Heart left ventricle (tissue), 16 donors: Measurements from ENCODE around the gene PEPD. TPM values are rescaled to one million over a fixed set of nuclear protein-coding genes. Genes with fewer than 3 reads are reported as not detected.
A peak's percentile ranks its signal among the peaks of the same experiment; 100 is the strongest.

Source experiments
- ATAC-seq, 4 donors: fragments of 200-7000 bp; cut with Tn5 transposase; one replicate each; pipeline ENCODE4 v1.9.1; 2020 to 2022; ENCODE audit warnings: moderate library complexity in 4 of 4, mild to moderate bottlenecking in 3 of 4, moderate number of reproducible peaks in 1 of 4
- DNase-seq, 5 donors: peaks; one replicate each; pipeline ENCODE4 v3.0.0-alpha.2; 2020
- H3K27ac ChIP-seq, 12 donors: fragments of 200-600 bp; sonication (generic) in 4 of 12; one replicate each; pipeline versions ENCODE4 v1.5.0 to v1.8.0; 2016 to 2022; ENCODE audit warnings: mild to moderate bottlenecking in 2 of 12
- H3K27me3 ChIP-seq, 9 donors: fragments of 200-600 bp; sonication (generic) in 2 of 9; one replicate each; pipeline versions ENCODE4 v1.5.1 to v1.8.0; 2016 to 2022; ENCODE audit warnings: mild to moderate bottlenecking in 3 of 9
- H3K36me3 ChIP-seq, 9 donors: fragments of 200-600 bp; sonication (generic) in 2 of 9; one replicate each; pipeline versions ENCODE4 v1.5.0 to v1.8.0; 2018 to 2022; ENCODE audit warnings: mild to moderate bottlenecking in 2 of 9
- H3K4me1 ChIP-seq, 12 donors: fragments of 200-600 bp; sonication (generic) in 4 of 12; one replicate each; pipeline versions ENCODE4 v1.5.0 to v1.8.0; 2016 to 2022; ENCODE audit warnings: mild to moderate bottlenecking in 3 of 12
- H3K4me3 ChIP-seq, 12 donors: fragments of 200-600 bp; sonication (generic) in 4 of 12; one replicate each; pipeline versions ENCODE4 v1.5.0 to v1.8.0; 2017 to 2022; ENCODE audit warnings: mild to moderate bottlenecking in 9 of 12, moderate library complexity in 4 of 12
- H3K9me3 ChIP-seq, 12 donors: fragments of 200-600 bp; sonication (generic) in 4 of 12; one replicate each; pipeline versions ENCODE4 v1.5.0 to v1.8.0; 2016 to 2022; ENCODE audit warnings: mild to moderate bottlenecking in 1 of 12
- CTCF ChIP-seq, 12 donors: fragments of 200-600 bp; sonication (generic) in 4 of 12; IDR thresholded peaks; one replicate each; pipeline versions ENCODE4 v1.5.0 to v1.8.0; 2018 to 2022; ENCODE audit warnings: antibody characterized with exemption in 12 of 12, mild to moderate bottlenecking in 5 of 12
- POLR2A ChIP-seq, 2 donors: fragments of 450-650 bp; IDR thresholded peaks; one replicate each; pipeline ENCODE4 v1.6.1; 2017; ENCODE audit warnings: antibody characterized with exemption in 2 of 2, mild to moderate bottlenecking in 2 of 2, moderate library complexity in 2 of 2
- WGBS, 4 donors: extraction: QIAGEN DNeasy Blood & Tissue Kit in 2 of 4; methylation state at CpG; one replicate each; pipeline versions ENCODE4 v1.1.5 to v1.1.7; 2013 to 2018; 5-methylcytosine and 5-hydroxymethylcytosine counted together
- intact Hi-C, 10 donors: fragments of 100-400 bp; cut with DNase I; formaldehyde crosslinking; loops; one replicate each; pipeline versions ENCODE4 v1.11.1 to v1.14.2; 2022
- polyA plus RNA-seq, 2 donors: library from polyadenylated mRNA; stranded (reverse); fragments of 200-250 nt; gene quantifications; one replicate each; pipeline ENCODE4 v1.2.3, GENCODE V29; 2013
- total RNA-seq, 9 donors: library from RNA; depleted of rRNA in 2 of 9; stranded (reverse); fragments of >200 nt in 2 of 9; fragmentation: NEBNext Ultra II Directional in 3 of 9; extraction: Animal tissue kit (Norgen Biotek cat#: 25700) in 3 of 9; gene quantifications; one replicate each; pipeline versions ENCODE4 v1.1.0 to v1.2.4, GENCODE V29; 2016 to 2023
- donor health status: ischemic (EF 13 %, LVEDD 7.1; RV severe dilation, severe dysfunction).
- donor health status: healthy with polysubstance abuse.
- donor health status: DM: no; HTN: yes; CAD: no.
- donor health status: DM: no; HTN: no; CAD: no.
- donor health status: ischemic (EF 25% LVEDD 6.9; RV normal size, moderate dysfunction).
- donor health status: ischemic (EF 25% LVEDD 5.7; RV mildly dilated, moderate dysfunction).
- donor health status: healthy.
- donor health status: DM: yes; HTN: yes; CAD: no.
- donor health status: ischemic (EF 35%, LVEDD 5.7; RV mildly dilated, moderate dysfunction).
- donor health status: nonischemic (EF 11% LVEDD 7.7; RV severe dilation, severe dysfunction).
- donor health status: DM: yes; HTN: yes; CAD: no.
- donor health status: PGD.
- donor health status: ischemic (EF 29% LVEDD 5.4; RV normal size, mild dysfunction).
- donor health status: nonischemic (EF 23%, LVEDD 6.1; RV moderate dilation, normal function).

The PEPD gene
- total and polyA plus RNA-seq, 11 donors = 19.4 to 45.7 (median 29.9) TPM

- 93 to 96% (median 96%) methylated on average over 8 to 13 of the region's 13 CpGs for WGBS, 4 donors
- ATAC-seq (no peak), DNase-seq (peak in 2 of 5 donors; percentile 12 to 55)
- peaks cover 0 to 22% (median 0%) of the 10 kb centered on the region in 9 donors for H3K36me3 ChIP-seq
- TF ChIP-seq POLR2A (IDR thresholded peaks at IDR 0.05) = no peak
- no peak for TF ChIP-seq CTCF (IDR thresholded peaks at IDR 0.05)
- H3K4me3 ChIP-seq = no peak overlapping the region
- H3K27me3 ChIP-seq = no peaks in the 10 kb centered on the region
- H3K27ac ChIP-seq = no peak overlapping the region
- no peaks in the 10 kb centered on the region for H3K9me3 ChIP-seq
- H3K4me1 ChIP-seq = peaks cover 0 to 9% (median 0%) of the 10 kb centered on the region in 12 donors
- intact Hi-C loops = no loop called here
These were observed 108.2 kb downstream of the PEPD start for GRCh38 chr19:33413426-33413725.

DNA sequence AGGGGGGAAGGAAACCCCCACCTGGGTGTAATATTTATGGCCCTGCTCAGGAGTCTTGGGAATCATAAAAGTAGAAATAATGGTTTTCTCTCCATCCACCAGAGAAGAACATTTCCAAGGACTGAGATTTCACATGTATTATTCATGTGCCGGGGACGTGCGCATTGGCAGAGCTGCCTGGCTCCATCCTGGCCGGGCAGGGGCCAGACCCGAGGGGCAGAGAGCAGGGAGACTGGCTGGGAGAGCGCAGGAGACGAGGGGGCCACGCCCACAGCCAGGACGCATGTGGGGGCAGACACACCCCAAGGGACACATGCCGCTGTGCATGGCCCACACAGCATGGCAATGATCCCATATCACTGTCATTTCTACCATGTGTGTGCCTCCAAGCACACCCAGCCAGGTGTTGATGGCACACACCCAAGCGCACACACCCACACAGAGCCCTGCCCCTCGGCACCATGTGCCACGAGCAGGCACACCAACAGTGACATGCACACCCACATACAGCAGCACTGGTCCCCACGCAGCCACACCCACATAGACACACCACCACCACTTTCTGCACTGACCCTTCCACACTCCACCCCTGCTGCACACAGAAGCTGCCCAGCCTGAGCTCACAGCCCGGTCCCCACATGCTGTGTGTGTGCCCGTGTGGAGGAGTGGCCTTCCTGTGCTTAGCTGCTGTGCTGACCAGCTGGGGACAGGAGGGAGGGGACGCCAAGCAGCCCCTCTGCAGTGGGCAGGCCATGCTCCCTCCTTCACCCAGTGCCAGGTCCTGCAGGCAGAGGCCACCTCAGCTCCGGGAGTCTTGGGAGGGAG, 108.8 kb downstream of the PEPD start:
- no peaks in the 10 kb centered on the region for H3K27me3 ChIP-seq
- no peak overlapping the region for H3K27ac ChIP-seq
- peak in 2 of 5 donors; percentile 4 to 63 for DNase-seq
- TF ChIP-seq CTCF (IDR thresholded peaks at IDR 0.05) (no peak), POLR2A (IDR thresholded peaks at IDR 0.05) (no peak)
- H3K9me3 ChIP-seq = no peaks in the 10 kb centered on the region
- H3K36me3 ChIP-seq = peaks cover 0 to 22% (median 0%) of the 10 kb centered on the region in 9 donors
- no peak overlapping the region for H3K4me3 ChIP-seq
- intact Hi-C loops = no loop called here
- WGBS, 4 donors = 89 to 92% (median 90%) methylated on average over 16 to 18 of the region's 18 CpGs
- peak in 1 of 4 donors; percentile 6 for ATAC-seq
- H3K4me1 ChIP-seq = peaks cover 0 to 9% (median 0%) of the 10 kb centered on the region in 12 donors

- DNase-seq = peak in 2 of 5 donors; percentile 15 to 46
- Histone ChIP-seq H3K9me3 (no peaks in the 10 kb centered on the region), H3K36me3 (peaks cover 0 to 22% (median 0%) of the 10 kb centered on the region in 9 donors), H3K4me3 (no peak overlapping the region), H3K27me3 (no peaks in the 10 kb centered on the region), H3K27ac (no peak overlapping the region), H3K4me1 (peaks cover 0 to 5% (median 0%) of the 10 kb centered on the region in 12 donors)
- WGBS, 4 donors = 89 to 94% (median 92%) methylated on average over 18 to 20 of the region's 20 CpGs
- TF ChIP-seq POLR2A (IDR thresholded peaks at IDR 0.05) (no peak), CTCF (IDR thresholded peaks at IDR 0.05) (no peak)
- ATAC-seq = no peak
- intact Hi-C loops = no loop called here
These were observed 109.9 kb downstream of the PEPD start for GRCh38 chr19:33411621-33412180.

- DNase-seq (peak in 1 of 5 donors; percentile 5), ATAC-seq (no peak)
- TF ChIP-seq POLR2A (IDR thresholded peaks at IDR 0.05) (no peak), CTCF (IDR thresholded peaks at IDR 0.05) (no peak)
- Histone ChIP-seq H3K4me3 (no peak overlapping the region), H3K27ac (no peak overlapping the region), H3K27me3 (no peaks in the 10 kb centered on the region), H3K4me1 (peaks cover 0 to 5% (median 0%) of the 10 kb centered on the region in 12 donors), H3K36me3 (peaks cover 0 to 22% (median 0%) of the 10 kb centered on the region in 9 donors), H3K9me3 (no peaks in the 10 kb centered on the region)
- WGBS, 4 donors = 84 to 87% (median 86%) methylated on average over 14 to 21 of the region's 21 CpGs
- intact Hi-C loops = no loop called here
These were observed 110.6 kb downstream of the PEPD start for GRCh38 chr19:33410915-33411401.
